ENCODE data around the gene MORN4. TPM values are rescaled to one million over a fixed set of nuclear protein-coding genes. Genes with fewer than 3 reads are reported as not detected.
"Not testable (repeated sequence)": the region's sequence is repeated elsewhere in the genome, so short reads cannot be mapped to it uniquely, and the experiment has no call there.

Gene MORN4
- total RNA-seq, 2 donors from 2014 or later = 4.9 to 8.3 TPM

GRCh38 chr10:97640868-97641811 is 7.8 kb upstream of the MORN4 start:
- intact Hi-C loops (cut with DNase I) = no loop called here
- TF ChIP-seq POLR2A (IDR thresholded peaks at IDR 0.05) (peak in 2 of 3 donors; percentile 3), CTCF (IDR thresholded peaks at IDR 0.05) (no peak)
- Histone ChIP-seq H3K4me3 (peak overlapping the region in 1 of 2 donors; percentile 83), H3K36me3 (replicated peaks in 1 of 2; ENCODE audit: insufficient read depth in 1 of 2, low read depth in 2 of 2) (peaks cover 0 to 3% of the 10 kb centered on the region in 2 donors), H3K27ac (peak overlapping the region in 3 of 4 donors; percentile 62 to 79 (median 75)), H3K9me3 (no peaks in the 10 kb centered on the region), H3K27me3 (no peaks in the 10 kb centered on the region), H3K4me1 (peaks cover 15% of the 10 kb centered on the region)
- DNase-seq (peak; percentile 15 to 53 (median 28)), ATAC-seq (peak; percentile 55)
- WGBS, 2 donors = 1 to 3% methylated on average over 22 to 46 of the region's 67 CpGs

- Histone ChIP-seq H3K4me3 (peak within 1 kb of the TSS in 1 of 2 donors; percentile 83), H3K27ac (peak within 1 kb of the TSS in 3 of 4 donors; percentile 62 to 79 (median 75)), H3K9me3 (no peaks in the 10 kb centered on the region), H3K4me1 (peaks cover 15% of the 10 kb centered on the region), H3K27me3 (no peaks in the 10 kb centered on the region), H3K36me3 (replicated peaks in 1 of 2; ENCODE audit: insufficient read depth in 1 of 2, low read depth in 2 of 2) (peaks cover 0 to 3% of the 10 kb centered on the region in 2 donors)
- intact Hi-C loops (cut with DNase I) = no loop called here
- 2 to 3% methylated on average over 24 to 54 of the region's 54 CpGs for WGBS, 2 donors
- TF ChIP-seq CTCF (IDR thresholded peaks at IDR 0.05) = peak in 1 of 7 experiments; percentile 4
- peak; percentile 45 to 73 (median 65) for TF ChIP-seq POLR2A (IDR thresholded peaks at IDR 0.05)
- peak; percentile 99 for DNase-seq
- peak; percentile 99 for ATAC-seq
These were observed 7.0 kb upstream of the MORN4 start, which contains the start of gene PI4K2A for GRCh38 chr10:97640174-97640867. TSS of gene PI4K2A (plus strand) at chr10:97640671. CDS start at chr10:97640743, 72 bp downstream.

- H3K27me3 ChIP-seq; ATAC-seq; DNase-seq; H3K9me3 ChIP-seq; intact Hi-C loops (cut with DNase I); H3K36me3 ChIP-seq (replicated peaks in 1 of 2; ENCODE audit: insufficient read depth in 1 of 2, low read depth in 2 of 2); H3K4me3 ChIP-seq; H3K27ac ChIP-seq: not testable (repeated sequence)
- peaks cover 16% of the 10 kb centered on the region for H3K4me1 ChIP-seq
- 73 to 84% methylated on average over 3 of the region's 3 CpGs for WGBS, 2 donors
These were observed 5.8 kb upstream of the MORN4 start for GRCh38 chr10:97639090-97639489.

- peaks cover 11% of the 10 kb centered on the region for H3K4me1 ChIP-seq
- ATAC-seq (no peak), DNase-seq (no peak)
- intact Hi-C loops (cut with DNase I) = no loop called here
- H3K4me3 ChIP-seq = no peak overlapping the region
- TF ChIP-seq CTCF (IDR thresholded peaks at IDR 0.05) = no peak
- TF ChIP-seq POLR2A (IDR thresholded peaks at IDR 0.05) = no peak
- H3K27ac ChIP-seq = no peak overlapping the region
- H3K27me3 ChIP-seq = no peaks in the 10 kb centered on the region
- WGBS, 2 donors = 80 to 100% methylated on average over 1 of the region's 1 CpG
- H3K9me3 ChIP-seq = no peaks in the 10 kb centered on the region
- no peaks in the 10 kb centered on the region for H3K36me3 ChIP-seq (replicated peaks in 1 of 2; ENCODE audit: insufficient read depth in 1 of 2, low read depth in 2 of 2)
These were observed 2.3 kb upstream of the MORN4 start for GRCh38 chr10:97635577-97635976.

GRCh38 chr10:97633921-97634320 is 621 bp upstream of the MORN4 start:
- H3K36me3 ChIP-seq (replicated peaks in 1 of 2; ENCODE audit: insufficient read depth in 1 of 2, low read depth in 2 of 2) = no peaks in the 10 kb centered on the region
- 32 to 89% methylated on average over 1 to 8 of the region's 8 CpGs for WGBS, 2 donors
- H3K4me3 ChIP-seq = peak overlapping the region; percentile 38 to 91
- peaks cover 11% of the 10 kb centered on the region for H3K4me1 ChIP-seq
- peak overlapping the region; percentile 52 to 71 (median 54) for H3K27ac ChIP-seq
- H3K9me3 ChIP-seq = no peaks in the 10 kb centered on the region
- intact Hi-C loops (cut with DNase I) = no loop called here
- no peaks in the 10 kb centered on the region for H3K27me3 ChIP-seq
- DNase-seq = peak; percentile 13 to 37 (median 19)
- no peak for TF ChIP-seq POLR2A (IDR thresholded peaks at IDR 0.05)
- peak in 3 of 7 experiments; percentile 29 to 44 (median 30) for TF ChIP-seq CTCF (IDR thresholded peaks at IDR 0.05)
- peak; percentile 21 for ATAC-seq
